Measurements from ENCODE around the gene CALU.
A peak's percentile ranks its signal among the peaks of the same experiment; 100 is the strongest.

The CALU gene

GRCh38 chr7:128739048-128739962 is at the start of gene CALU:
Gene CALU, plus strand, starts transcription at chr7:128739359. Its CDS starts 9,225 bp downstream, at chr7:128748584.
- DNase-seq (ENCODE audit: low read depth in 2 of 2), result peak; percentile 95

- no peak for DNase-seq (ENCODE audit: low read depth in 2 of 2)
These were observed 47.9 kb upstream of the CALU start for GRCh38 chr7:128691227-128691626.

GRCh38 chr7:128692623-128693270 is 46.4 kb upstream of the CALU start:
- no peak for DNase-seq (ENCODE audit: low read depth in 2 of 2)

- DNase-seq (ENCODE audit: low read depth in 2 of 2), result no peak
These were observed 45.7 kb upstream of the CALU start for GRCh38 chr7:128693373-128694015.

GRCh38 chr7:128694738-128695137 is 44.4 kb upstream of the CALU start:
- no peak for DNase-seq (ENCODE audit: low read depth in 2 of 2)

GRCh38 chr7:128697302-128697905 is 41.8 kb upstream of the CALU start:
- peak in 1 of 2 experiments; percentile 12 for DNase-seq (ENCODE audit: low read depth in 2 of 2)

- DNase-seq (ENCODE audit: low read depth in 2 of 2), result no peak
These were observed 39.9 kb upstream of the CALU start for GRCh38 chr7:128699196-128699712.

- DNase-seq (ENCODE audit: low read depth in 2 of 2), result no peak
These were observed 39.3 kb upstream of the CALU start for GRCh38 chr7:128699895-128700294.

- DNase-seq (ENCODE audit: low read depth in 2 of 2), result no peak
These were observed 37.9 kb upstream of the CALU start for GRCh38 chr7:128701062-128701785.

GRCh38 chr7:128703609-128704241 is 35.4 kb upstream of the CALU start:
- peak in 1 of 2 experiments; percentile 13 for DNase-seq (ENCODE audit: low read depth in 2 of 2)

GRCh38 chr7:128705891-128706333 is 33.2 kb upstream of the CALU start:
- DNase-seq (ENCODE audit: low read depth in 2 of 2), result no peak

GRCh38 chr7:128707752-128708151 is 31.4 kb upstream of the CALU start:
- no peak for DNase-seq (ENCODE audit: low read depth in 2 of 2)

- no peak for DNase-seq (ENCODE audit: low read depth in 2 of 2)
These were observed 30.9 kb upstream of the CALU start for GRCh38 chr7:128708235-128708634.

- DNase-seq (ENCODE audit: low read depth in 2 of 2), result no peak
These were observed 30.3 kb upstream of the CALU start for GRCh38 chr7:128708824-128709223.

GRCh38 chr7:128710481-128710880 is 28.7 kb upstream of the CALU start:
- no peak for DNase-seq (ENCODE audit: low read depth in 2 of 2)

- DNase-seq (ENCODE audit: low read depth in 2 of 2), result no peak
These were observed 25.4 kb upstream of the CALU start for GRCh38 chr7:128713794-128714193.

- no peak for DNase-seq (ENCODE audit: low read depth in 2 of 2)
These were observed 24.3 kb upstream of the CALU start for GRCh38 chr7:128714701-128715495.

- no peak for DNase-seq (ENCODE audit: low read depth in 2 of 2)
These were observed 20.1 kb upstream of the CALU start for GRCh38 chr7:128718967-128719642.

- DNase-seq (ENCODE audit: low read depth in 2 of 2), result no peak
These were observed 17.8 kb upstream of the CALU start for GRCh38 chr7:128721376-128721775.
